Globus pallidus (tissue), 1 donor: ENCODE data around the gene DUSP5.
"Not testable (repeated sequence)": the region's sequence is repeated elsewhere in the genome, so short reads cannot be mapped to it uniquely, and the experiment has no call there.

Source experiments
- DNase-seq: peaks from one replicate; pipeline ENCODE4 v3.0.0-alpha.2; 2015; ENCODE audit warnings: low spot score

The DUSP5 gene

GRCh38 chr10:110522365-110522988 is 24.8 kb downstream of the DUSP5 start:
- no peak for DNase-seq

GRCh38 chr10:110523736-110524135 is 26.0 kb downstream of the DUSP5 start:
- no peak for DNase-seq

GRCh38 chr10:110524179-110524858 is 26.6 kb downstream of the DUSP5 start:
- no peak for DNase-seq

GRCh38 chr10:110524859-110525232 is 27.1 kb downstream of the DUSP5 start:
- no peak for DNase-seq

GRCh38 chr10:110525349-110526260 is 27.9 kb downstream of the DUSP5 start:
- DNase-seq, result no peak

GRCh38 chr10:110527731-110528171 is 30.0 kb downstream of the DUSP5 start:
- no peak for DNase-seq

- DNase-seq, result no peak
These were observed 30.7 kb downstream of the DUSP5 start for GRCh38 chr10:110528224-110528996.

- not testable (repeated sequence) for DNase-seq
These were observed 31.4 kb downstream of the DUSP5 start for GRCh38 chr10:110528997-110529524.

- DNase-seq, result no peak
These were observed 31.9 kb downstream of the DUSP5 start for GRCh38 chr10:110529596-110530011.

GRCh38 chr10:110530131-110530831 is 32.6 kb downstream of the DUSP5 start:
- DNase-seq, result no peak

GRCh38 chr10:110531687-110532086 is 34.0 kb downstream of the DUSP5 start:
- DNase-seq, result no peak

GRCh38 chr10:110532628-110533027 is 34.9 kb downstream of the DUSP5 start:
- not testable (repeated sequence) for DNase-seq

GRCh38 chr10:110533149-110533548 is 35.4 kb downstream of the DUSP5 start:
- no peak for DNase-seq

GRCh38 chr10:110534571-110534970 is 36.9 kb downstream of the DUSP5 start:
- DNase-seq, result no peak

- no peak for DNase-seq
These were observed 38.5 kb downstream of the DUSP5 start for GRCh38 chr10:110535958-110536891.

GRCh38 chr10:110539091-110539490 is 41.4 kb downstream of the DUSP5 start:
- no peak for DNase-seq

GRCh38 chr10:110540031-110540430 is 42.3 kb downstream of the DUSP5 start:
- DNase-seq, result no peak

- no peak for DNase-seq
These were observed 47.3 kb downstream of the DUSP5 start for GRCh38 chr10:110544958-110545537.

GRCh38 chr10:110546077-110546476 is 48.4 kb downstream of the DUSP5 start:
- DNase-seq, result no peak
